K562 (cell line): Measurements from ENCODE around the gene P2RY11. TPM values are rescaled to one million over a fixed set of nuclear protein-coding genes. Genes with fewer than 3 reads are reported as not detected.

Experiments used
- ATAC-seq: fragments of 200-7000 bp; cut with Tn5 transposase; 3 replicates; pipeline ENCODE4 v1.9.1; 2020; ENCODE audit warnings: moderate library complexity
- BruUV-seq: library from RNA; stranded (reverse); fragments of 400-500 nt; replicated peaks from 2 replicates; lab custom pipeline; 2021; lab: Mats Ljungman, UMichigan
- CTCF ChIA-PET: fragments of 300-600 bp; formaldehyde crosslinking; extraction: SDS; loops from one replicate; lab custom pipeline; 2021; ENCODE audit warnings: low intra/inter-chr PET ratio; lab: Yijun Ruan, JAX
- POLR2A ChIA-PET: fragments of 300-600, 350-650 bp; sonication (Branson Sonifier 250); formaldehyde crosslinking; extraction: SDS; loops from one replicate; lab custom pipeline; 2021; ENCODE audit warnings: antibody characterized with exemption, inconsistent platforms; lab: Yijun Ruan, JAX
- DNase-seq, 4 experiments: peaks; one replicate each; pipeline versions ENCODE4 v3.0.0 to v3.0.0-alpha.2; 2011 to 2018; ENCODE audit warnings: low spot score in 3 of 4, mixed read lengths in 3 of 4; ENCODE audit errors: extremely low read depth in 1 of 4
- FAIRE-seq: peaks from 2 replicates; lab custom pipeline; 2011; peaks lifted over from hg19 to GRCh38; lab: Jason Lieb, UNC
- H2AFZ ChIP-seq: 2 replicates; pipeline ENCODE4 v1.6.0; 2011; ENCODE audit warnings: low read depth, low read length, control low read depth, inconsistent platforms
- H3K27ac ChIP-seq: fragments of 200-600 bp; 3 replicates; pipeline ENCODE4 v1.8.0; 2011; ENCODE audit warnings: low read depth, mild to moderate bottlenecking, control low read depth, inconsistent platforms, low read length, moderate library complexity, mixed read lengths; ENCODE audit errors: extremely low read depth
- H3K27me3 ChIP-seq, 2 experiments: fragments of 300-600 bp in 1 of 2; 2 replicates in 1 of 2; 3 replicates in 1 of 2; pipeline versions ENCODE4 v1.6.0 to v1.8.0; 2011; ENCODE audit warnings: inconsistent platforms in 2 of 2, low read length in 2 of 2, mild to moderate bottlenecking in 1 of 2, mixed read lengths in 1 of 2, moderate library complexity in 1 of 2; ENCODE audit not compliant: control insufficient read depth in 2 of 2, insufficient read depth in 2 of 2
- H3K36me3 ChIP-seq: fragments of 300-600 bp; 3 replicates; pipeline ENCODE4 v1.8.0; 2011; ENCODE audit warnings: mild to moderate bottlenecking, low read length, inconsistent platforms; ENCODE audit not compliant: control insufficient read depth, insufficient read depth
- H3K4me1 ChIP-seq, 2 experiments: fragments of 200-600 bp in 1 of 2; replicated peaks in 1 of 2; 2 replicates in 1 of 2; 3 replicates in 1 of 2; pipeline versions ENCODE4 v1.5.1 to v1.8.0; 2011; ENCODE audit warnings: inconsistent platforms in 2 of 2, low read length in 2 of 2, mild to moderate bottlenecking in 1 of 2, mixed read lengths in 1 of 2, moderate library complexity in 1 of 2; ENCODE audit not compliant: control insufficient read depth in 2 of 2, insufficient read depth in 2 of 2
- H3K4me2 ChIP-seq: 2 replicates; pipeline ENCODE4 v1.6.1; 2011; ENCODE audit warnings: low read length, control low read depth, inconsistent platforms, mixed read lengths; ENCODE audit not compliant: insufficient read depth
- H3K4me3 ChIP-seq: fragments of 200-600 bp; sonication (generic), shearing (Covaris generic); 2 replicates; pipeline ENCODE4 v1.5.1; 2016; ENCODE audit warnings: control low read depth, inconsistent platforms
- H3K79me2 ChIP-seq: fragments of 200-600 bp; 3 replicates; pipeline ENCODE4 v1.8.0; 2011; ENCODE audit warnings: low read length, inconsistent platforms; ENCODE audit not compliant: control insufficient read depth, insufficient read depth
- H3K9ac ChIP-seq, 2 experiments: 2 replicates each; pipeline versions ENCODE4 v1.6.0 to v1.6.1; 2011; ENCODE audit warnings: low read depth in 2 of 2, low read length in 2 of 2, control low read depth in 1 of 2, inconsistent platforms in 1 of 2, mild to moderate bottlenecking in 1 of 2, mixed read lengths in 1 of 2; ENCODE audit not compliant: insufficient read depth in 1 of 2
- H3K9me1 ChIP-seq: one replicate; pipeline ENCODE4 v1.6.0; 2011; ENCODE audit warnings: inconsistent platforms, mild to moderate bottlenecking, low read length, moderate library complexity; ENCODE audit not compliant: control insufficient read depth, insufficient read depth
- H3K9me3 ChIP-seq: replicated peaks from 2 replicates; pipeline ENCODE4 v1.5.1; 2011; ENCODE audit warnings: low read depth, low read length, inconsistent platforms; ENCODE audit not compliant: control insufficient read depth, insufficient read depth
- H4K20me1 ChIP-seq: replicated peaks from 2 replicates; pipeline ENCODE4 v1.6.1; 2011; ENCODE audit warnings: low read length, inconsistent platforms, mixed read lengths; ENCODE audit not compliant: control insufficient read depth, insufficient read depth
- DDX20 ChIP-seq: fragments of 450-650 bp; IDR thresholded peaks from 2 replicates; pipeline ENCODE4 v1.6.1; 2016; ENCODE audit warnings: missing genetic modification characterization, low read depth, mild to moderate bottlenecking, missing compliant biosample characterization, moderate library complexity
- GABPB1 ChIP-seq: sonication (generic); formaldehyde crosslinking; IDR thresholded peaks from 2 replicates; pipeline ENCODE4 v1.8.0; 2022; ENCODE audit warnings: mild to moderate bottlenecking, missing genetic modification reagents
- ZNF121 ChIP-seq: sonication (generic); formaldehyde crosslinking; conservative IDR thresholded peaks from 2 replicates; pipeline ENCODE4 v1.8.0; 2022; ENCODE audit warnings: missing genetic modification reagents
- WGBS: fragments of 100-300 bp; shearing (Covaris generic); methylation state at CpG from one replicate; pipeline ENCODE4 v1.1.6; 2016; ENCODE audit warnings: low coverage, mixed read lengths; ENCODE audit not compliant: insufficient coverage; ENCODE audit errors: missing lambda C conversion rate; 5-methylcytosine and 5-hydroxymethylcytosine counted together
- in situ Hi-C: fragments of 300-500 bp; cut with MboI; formaldehyde crosslinking; loops from 4 replicates; pipeline ENCODE4 v1.15.0; 2018; ENCODE audit warnings: inconsistent platforms, mixed read lengths
- intact Hi-C: fragments of 100-400 bp; cut with micrococcal nuclease; formaldehyde crosslinking; loops from 2 replicates; pipeline ENCODE4 v1.14.2; 2022
- polyA plus RNA-seq, 8 experiments: library from polyadenylated mRNA; depleted of rRNA in 4 of 8; stranded (reverse) in 5 of 8; unstranded in 3 of 8; fragments of >200 nt; fragmentation: Nextera tagmentation in 2 of 8; fragmentation: Illumina TruSeq in 1 of 8; extraction: Ambion mirVana in 2 of 8; extraction: Trizol in 1 of 8; gene quantifications; 2 replicates each; pipeline versions ENCODE4 v1.2.1 to v1.2.3, GENCODE V29; 2011 to 2014; ENCODE audit warnings: inconsistent platforms in 1 of 8, missing spikeins in 1 of 8
- total RNA-seq, 7 experiments: library from RNA; depleted of rRNA in 6 of 7; stranded (reverse); fragments of >200 nt in 6 of 7; fragmentation: Illumina TruSeq in 2 of 7; extraction: Trizol in 2 of 7; gene quantifications; 2 replicates each; pipeline versions ENCODE4 v1.2.1 to v1.2.3, GENCODE V29; 2011 to 2021; ENCODE audit warnings: low replicate concordance in 1 of 7

The P2RY11 gene
- total and polyA plus RNA-seq, 9 of the 15 experiments (the other 6 are each of a cell fraction or from before 2014, with no cell fraction given) = 0.03 to 10.1 (median 1.5) TPM

DNA sequence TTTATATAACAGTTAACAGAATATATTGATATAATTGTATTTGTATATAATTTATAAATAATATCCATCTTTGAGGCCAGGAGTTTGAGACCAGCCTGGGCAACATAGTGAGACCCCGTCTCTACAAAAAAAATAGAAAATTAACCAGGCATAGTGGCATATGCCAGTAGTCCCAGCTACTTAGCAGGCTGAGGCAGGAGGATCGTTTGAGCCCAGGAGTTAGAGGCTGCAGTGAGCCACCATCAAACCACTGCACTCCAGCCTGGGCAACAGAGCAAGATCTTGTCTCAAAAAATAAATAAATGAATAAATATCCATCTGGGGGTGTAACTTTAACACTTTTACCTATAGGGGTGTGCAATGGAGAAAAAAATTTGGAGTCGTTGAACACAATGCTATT is 26.7 kb upstream of the P2RY11 start:
- no peak overlapping the region for H3K4me3 ChIP-seq
- CTCF ChIA-PET = no interaction called here
- TF ChIP-seq GABPB1 (CRISPR knock-in tag) (no peak), DDX20 (tag) (no peak), ZNF121 (CRISPR knock-in tag) (peak; percentile 74)
- TF ChIP-seq, all 486 proteins: peak for 1
- Histone ChIP-seq H3K36me3 (no peaks in the 10 kb centered on the region), H3K9me3 (no peaks in the 10 kb centered on the region), H3K79me2 (peaks cover 3% of the 10 kb centered on the region; the same call in 1 of the 3 replicates), H2AFZ (no peak overlapping the region), H3K4me2 (no peak overlapping the region), H3K27ac (no peak overlapping the region), H3K9ac (no peak overlapping the region), H4K20me1 (peaks cover under 1% of the 10 kb centered on the region; the same call in 1 of the 2 replicates), H3K9me1 (no peaks in the 10 kb centered on the region), H3K4me1 (peaks cover 0 to 20% of the 10 kb centered on the region in 2 experiments; a peak in 2 of 5 replicates), H3K27me3 (no peaks in the 10 kb centered on the region; a peak in 2 of 5 replicates)
- intact Hi-C loops = no loop called here
- ATAC-seq (no peak), FAIRE-seq (no peak), DNase-seq (no peak)
- BruUV-seq = no TSS peak
- in situ Hi-C loops = no loop called here
- POLR2A ChIA-PET = interaction anchor here (0.6 to 1.1 kb wide), 2 partner anchors 14 to 21 kb away, joined by 3 to 4 read pairs; partner anchors contain the start of gene PPAN
- 45% methylated on average over 3 of the region's 3 CpGs for WGBS
